HepG2 (cell line): Measurements from ENCODE around the gene TMEM217.

Experiments used
- CTCF ChIP-seq: sonication (generic); formaldehyde crosslinking; IDR thresholded peaks from 2 replicates; pipeline ENCODE4 v1.5.0; 2020; ENCODE audit warnings: mild to moderate bottlenecking, missing genetic modification reagents, moderate library complexity
- MAX ChIP-seq: IDR thresholded peaks from 2 replicates; pipeline ENCODE4 v1.6.1; 2012; ENCODE audit warnings: inconsistent platforms
- RBM22 ChIP-seq: fragments of 200-400 bp; formaldehyde crosslinking; optimal IDR thresholded peaks from 2 replicates; pipeline ENCODE3; 2017; ENCODE audit warnings: mild to moderate bottlenecking, low read length, moderate library complexity
- TCF7 ChIP-seq: sonication (generic); IDR thresholded peaks from 2 replicates; pipeline ENCODE4 v1.6.1; 2016; ENCODE audit warnings: antibody characterized with exemption, low read depth
- ZNF468 ChIP-seq: sonication (generic); formaldehyde crosslinking; IDR thresholded peaks from 2 replicates; pipeline ENCODE4 v1.8.0; 2022; ENCODE audit warnings: mild to moderate bottlenecking, moderate library complexity, missing genetic modification reagents

GRCh38 chr6:37177935-37178517 lies 79.9 kb downstream of the TMEM217 start:
- no peak for TF ChIP-seq CTCF (CRISPR knock-in tag)
- no peak for TF ChIP-seq RBM22
- no peak for TF ChIP-seq ZNF468 (CRISPR knock-in tag)
- TF ChIP-seq MAX, result no peak
- TF ChIP-seq TCF7, result no peak
